LoVo (cell line): ENCODE results near the gene CLPTM1L.

Source experiments
- DNase-seq: peaks from one replicate; pipeline ENCODE4 v3.0.0-alpha.2; 2016; ENCODE audit warnings: low spot score

CLPTM1L gene

GRCh38 chr5:1274471-1274870, 70.4 kb downstream of the CLPTM1L start:
- DNase-seq, result no peak

GRCh38 chr5:1273745-1274144, 71.2 kb downstream of the CLPTM1L start:
- no peak for DNase-seq

DNA sequence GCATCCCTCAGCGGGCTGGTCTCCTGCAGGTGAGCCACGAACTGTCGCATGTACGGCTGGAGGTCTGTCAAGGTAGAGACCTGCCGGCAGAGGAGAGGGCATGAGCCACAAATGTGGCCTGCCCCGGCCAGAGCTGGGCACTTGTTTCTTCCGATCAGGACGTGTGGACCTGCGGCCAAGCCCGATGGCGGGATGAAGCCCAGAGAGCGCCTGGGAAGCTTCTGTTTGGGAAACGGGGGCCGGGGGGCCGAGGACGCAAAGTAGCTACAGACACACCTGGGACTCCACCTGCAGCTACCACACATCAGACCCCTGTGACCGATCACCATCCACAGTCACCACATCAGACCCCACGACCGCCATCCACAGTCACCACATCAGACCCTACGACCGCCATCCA, 72.7 kb downstream of the CLPTM1L start:
- DNase-seq, result no peak

- DNase-seq, result no peak
Observed at GRCh38 chr5:1270933-1271914, 73.7 kb downstream of the CLPTM1L start.

- DNase-seq, result no peak
Observed at GRCh38 chr5:1270426-1270825, 74.5 kb downstream of the CLPTM1L start.

GRCh38 chr5:1268666-1269065, 76.2 kb downstream of the CLPTM1L start:
- no peak for DNase-seq

GRCh38 chr5:1268056-1268455, 76.8 kb downstream of the CLPTM1L start:
- DNase-seq, result no peak
